Mesodermal cell (in vitro differentiated cells): ENCODE results near the gene CACNA2D1.

Experiments used
- H3K27ac ChIP-seq: 2 replicates; pipeline ENCODE4 v1.7.0; 2013; ENCODE audit warnings: mild to moderate bottlenecking, low read depth, low read length, moderate library complexity; ENCODE audit not compliant: severe bottlenecking
- H3K36me3 ChIP-seq: 2 replicates; pipeline ENCODE4 v1.7.1; 2013; ENCODE audit warnings: mild to moderate bottlenecking, low read length, moderate library complexity; ENCODE audit not compliant: control insufficient read depth, insufficient read depth
- H3K4me1 ChIP-seq: one replicate; pipeline ENCODE4 v1.7.1; 2013; ENCODE audit warnings: mild to moderate bottlenecking, low read length; ENCODE audit not compliant: insufficient read depth, control insufficient read depth, poor library complexity, severe bottlenecking
- H3K4me3 ChIP-seq: 2 replicates; pipeline ENCODE4 v1.7.0; 2013; ENCODE audit warnings: low read length, control low read depth, mild to moderate bottlenecking; ENCODE audit not compliant: insufficient read depth, poor library complexity, severe bottlenecking; ENCODE audit errors: extremely low read depth
- H3K9me3 ChIP-seq: 2 replicates; pipeline ENCODE4 v1.7.1; 2013; ENCODE audit warnings: mild to moderate bottlenecking, low read length, moderate library complexity; ENCODE audit not compliant: control insufficient read depth
- WGBS, 2 experiments: methylation state at CpG; one replicate each; pipeline ENCODE4 v1.1.5; 2013; ENCODE audit warnings: missing lambda C conversion rate in 2 of 2; ENCODE audit not compliant: insufficient coverage in 2 of 2; 5-methylcytosine and 5-hydroxymethylcytosine counted together

Gene CACNA2D1

GRCh38 chr7:82012453-82012852 is 431.1 kb downstream of the CACNA2D1 start:
- Histone ChIP-seq H3K4me3 (no peak overlapping the region), H3K4me1 (no peaks in the 10 kb centered on the region), H3K36me3 (peaks cover 4% of the 10 kb centered on the region), H3K27ac (no peak overlapping the region), H3K9me3 (no peaks in the 10 kb centered on the region)
- WGBS, 2 experiments: 100% methylated on average over 1 of the region's 4 CpGs; no CpG with 5 or more reads in 1 of the 2 experiments

GRCh38 chr7:82010416-82010815 is 433.2 kb downstream of the CACNA2D1 start:
- Histone ChIP-seq H3K4me1 (no peaks in the 10 kb centered on the region), H3K4me3 (no peak overlapping the region), H3K36me3 (peaks cover 4% of the 10 kb centered on the region), H3K27ac (no peak overlapping the region), H3K9me3 (no peaks in the 10 kb centered on the region)
- no CpG with 5 or more reads among the region's 1 CpG for WGBS, 2 experiments

- peaks cover 4% of the 10 kb centered on the region for H3K36me3 ChIP-seq
- H3K4me3 ChIP-seq: no peak overlapping the region
- H3K4me1 ChIP-seq: no peaks in the 10 kb centered on the region
- no peaks in the 10 kb centered on the region for H3K9me3 ChIP-seq
- 80% methylated on average over 1 of the region's 3 CpGs; no CpG with 5 or more reads in 1 of the 2 experiments for WGBS, 2 experiments
- H3K27ac ChIP-seq: no peak overlapping the region
Observed at GRCh38 chr7:82007315-82007714, 436.3 kb downstream of the CACNA2D1 start.

DNA sequence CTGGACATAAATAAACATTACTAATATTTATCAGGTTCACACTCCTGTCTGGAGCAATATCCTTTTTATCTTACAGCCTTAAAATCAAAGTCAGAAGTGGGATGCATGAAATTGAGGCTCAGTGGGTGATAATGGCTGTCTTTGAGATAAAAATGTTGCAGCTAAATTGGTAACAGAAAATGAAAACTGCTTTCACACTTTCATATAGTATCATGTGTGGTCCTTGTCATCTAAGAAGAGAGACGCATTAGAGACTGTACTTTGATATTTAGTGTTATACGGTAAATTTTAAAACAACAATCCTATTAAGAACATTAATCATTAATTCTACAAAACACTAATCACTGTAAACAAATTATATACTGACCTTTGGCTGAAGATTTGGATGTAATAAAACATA is 438.5 kb downstream of the CACNA2D1 start:
- no peaks in the 10 kb centered on the region for H3K4me1 ChIP-seq
- no peak overlapping the region for H3K4me3 ChIP-seq
- no CpG with 5 or more reads among the region's 2 CpGs for WGBS, 2 experiments
- no peaks in the 10 kb centered on the region for H3K36me3 ChIP-seq
- no peaks in the 10 kb centered on the region for H3K9me3 ChIP-seq
- H3K27ac ChIP-seq: no peak overlapping the region

- Histone ChIP-seq H3K4me1 (no peaks in the 10 kb centered on the region), H3K36me3 (no peaks in the 10 kb centered on the region), H3K27ac (no peak overlapping the region), H3K9me3 (no peaks in the 10 kb centered on the region), H3K4me3 (no peak overlapping the region)
Observed at GRCh38 chr7:81993186-81993585, 450.4 kb downstream of the CACNA2D1 start.

DNA sequence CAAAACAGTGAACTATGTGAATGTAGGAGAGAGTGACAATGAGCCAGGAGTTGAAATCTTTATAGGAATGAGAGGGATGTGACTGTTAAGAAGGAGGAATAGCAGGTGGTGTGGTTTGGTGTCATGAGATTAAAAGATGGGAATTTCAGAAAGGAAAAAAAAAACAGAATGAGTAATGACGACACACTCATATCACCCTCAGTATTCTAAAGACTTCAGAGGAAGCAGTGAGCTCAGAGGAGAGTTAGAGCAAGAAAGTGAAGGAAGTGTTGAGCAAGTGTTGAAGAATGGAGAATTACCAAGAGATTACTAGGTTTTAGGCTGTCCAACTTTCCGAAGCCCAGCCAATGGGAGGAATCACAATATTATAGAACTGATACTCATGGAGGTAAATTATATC is 453.2 kb downstream of the CACNA2D1 start:
- Histone ChIP-seq H3K4me1 (no peaks in the 10 kb centered on the region), H3K27ac (no peak overlapping the region), H3K9me3 (no peaks in the 10 kb centered on the region), H3K36me3 (no peaks in the 10 kb centered on the region), H3K4me3 (no peak overlapping the region)
- no CpG with 5 or more reads among the region's 2 CpGs for WGBS, 2 experiments

GRCh38 chr7:81986723-81987470 is 456.7 kb downstream of the CACNA2D1 start:
- H3K9me3 ChIP-seq: no peaks in the 10 kb centered on the region
- no peaks in the 10 kb centered on the region for H3K36me3 ChIP-seq
- H3K27ac ChIP-seq: no peak overlapping the region
- H3K4me3 ChIP-seq: no peak overlapping the region
- H3K4me1 ChIP-seq: no peaks in the 10 kb centered on the region
- WGBS, 2 experiments: no CpG with 5 or more reads among the region's 3 CpGs

- Histone ChIP-seq H3K9me3 (no peaks in the 10 kb centered on the region), H3K27ac (no peak overlapping the region), H3K4me3 (no peak overlapping the region), H3K4me1 (no peaks in the 10 kb centered on the region), H3K36me3 (no peaks in the 10 kb centered on the region)
- no CpG with 5 or more reads among the region's 3 CpGs for WGBS, 2 experiments
Observed at GRCh38 chr7:81983406-81983805, 460.2 kb downstream of the CACNA2D1 start.

- Histone ChIP-seq H3K27ac (no peak overlapping the region), H3K36me3 (no peaks in the 10 kb centered on the region), H3K9me3 (no peaks in the 10 kb centered on the region), H3K4me1 (no peaks in the 10 kb centered on the region), H3K4me3 (no peak overlapping the region)
- WGBS, 2 experiments: no CpG with 5 or more reads among the region's 2 CpGs
Observed at GRCh38 chr7:81973117-81973516, 470.5 kb downstream of the CACNA2D1 start.

GRCh38 chr7:81960026-81960425 is 483.6 kb downstream of the CACNA2D1 start:
- Histone ChIP-seq H3K9me3 (no peaks in the 10 kb centered on the region), H3K4me3 (no peak overlapping the region), H3K36me3 (no peaks in the 10 kb centered on the region), H3K4me1 (no peaks in the 10 kb centered on the region), H3K27ac (no peak overlapping the region)
- no CpG with 5 or more reads among the region's 2 CpGs for WGBS, 2 experiments

DNA sequence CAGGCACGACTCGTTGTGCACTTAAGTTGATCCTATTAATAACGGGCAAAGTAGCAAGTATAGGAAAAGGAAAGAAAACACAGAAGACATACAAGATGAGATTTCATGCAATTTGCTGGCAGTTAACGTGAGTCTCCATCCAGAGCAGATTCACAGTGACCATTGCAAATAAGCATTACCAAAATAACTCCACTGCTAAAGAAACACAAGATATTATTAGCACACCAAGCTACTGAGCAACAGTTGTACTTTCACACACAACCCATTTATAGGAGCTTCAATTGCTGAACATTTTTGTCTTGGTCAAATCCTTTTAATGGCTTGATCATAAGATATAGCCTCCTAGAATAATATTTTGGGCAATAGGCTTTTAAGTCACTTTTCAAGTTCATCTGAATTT is 486.1 kb downstream of the CACNA2D1 start:
- no peaks in the 10 kb centered on the region for H3K36me3 ChIP-seq
- no peak overlapping the region for H3K4me3 ChIP-seq
- WGBS, 2 experiments: 94 to 100% methylated on average over 3 to 4 of the region's 4 CpGs
- H3K27ac ChIP-seq: no peak overlapping the region
- no peaks in the 10 kb centered on the region for H3K9me3 ChIP-seq
- H3K4me1 ChIP-seq: no peaks in the 10 kb centered on the region
